GM23248 (cell line): ENCODE results near the gene TAF3.

Experiments
- EZH2 ChIP-seq: fragments of 200-600 bp; sonication (generic); IDR thresholded peaks from 2 replicates; pipeline ENCODE4 v1.6.1; 2018; ENCODE audit warnings: antibody characterized with exemption, mild to moderate bottlenecking; ENCODE audit not compliant: insufficient read depth, poor library complexity, severe bottlenecking
- EZH2phosphoT487 ChIP-seq: fragments of 200-600 bp; sonication (generic); IDR thresholded peaks from 2 replicates; pipeline ENCODE4 v1.6.1; 2018; ENCODE audit warnings: antibody characterized with exemption, moderate library complexity, mild to moderate bottlenecking, low read depth; ENCODE audit not compliant: insufficient read depth

GRCh38 chr10:7903851-7904250 is 85.5 kb downstream of the TAF3 start:
- no peak for TF ChIP-seq EZH2
- no peak for TF ChIP-seq EZH2phosphoT487
